ENCODE results near the gene CNTNAP2. TPM values are rescaled to one million over a fixed set of nuclear protein-coding genes. Genes with fewer than 3 reads are reported as not detected.

CNTNAP2 gene
- total RNA-seq, 1 donor from 2014 or later: 0.48 TPM

GRCh38 chr7:148185041-148185440 is 2068.4 kb downstream of the CNTNAP2 start:
- intact Hi-C loops (cut with DNase I): no loop called here

GRCh38 chr7:148187471-148187870 is 2070.9 kb downstream of the CNTNAP2 start:
- intact Hi-C loops (cut with DNase I): no loop called here
- ATAC-seq (ENCODE audit: poor library complexity) (no peak), DNase-seq (no peak)

More at GRCh38 chr7:148185041-148185440, 2068.4 kb downstream of the CNTNAP2 start:
- ATAC-seq (ENCODE audit: poor library complexity) (peak; percentile 86), DNase-seq (no peak)

GRCh38 chr7:148191391-148192065 is 2074.9 kb downstream of the CNTNAP2 start:
- DNase-seq (no peak), ATAC-seq (ENCODE audit: poor library complexity) (no peak)
- intact Hi-C loops (cut with DNase I): no loop called here

- DNase-seq: no peak
- no peak for ATAC-seq (ENCODE audit: poor library complexity)
- intact Hi-C loops (cut with DNase I): no loop called here
Measured at GRCh38 chr7:148192491-148192890, 2075.9 kb downstream of the CNTNAP2 start.

GRCh38 chr7:148201992-148202391 is 2085.4 kb downstream of the CNTNAP2 start:
- intact Hi-C loops (cut with DNase I): no loop called here
- DNase-seq: no peak
- no peak for ATAC-seq (ENCODE audit: poor library complexity)

GRCh38 chr7:148204639-148205304 is 2088.2 kb downstream of the CNTNAP2 start:
- intact Hi-C loops (cut with DNase I): no loop called here
- ATAC-seq (ENCODE audit: poor library complexity) (no peak), DNase-seq (no peak)

- ATAC-seq (ENCODE audit: poor library complexity) (no peak), DNase-seq (no peak)
- intact Hi-C loops (cut with DNase I): no loop called here
Measured at GRCh38 chr7:148209643-148210190, 2093.1 kb downstream of the CNTNAP2 start.

- ATAC-seq (ENCODE audit: poor library complexity) (no peak), DNase-seq (no peak)
- intact Hi-C loops (cut with DNase I): no loop called here
Measured at GRCh38 chr7:148210804-148211325, 2094.3 kb downstream of the CNTNAP2 start.

- intact Hi-C loops (cut with DNase I): no loop called here
- DNase-seq (no peak), ATAC-seq (ENCODE audit: poor library complexity) (peak; percentile 78)
Measured at GRCh38 chr7:148211740-148212151, 2095.1 kb downstream of the CNTNAP2 start.

- intact Hi-C loops (cut with DNase I): no loop called here
- ATAC-seq (ENCODE audit: poor library complexity) (no peak), DNase-seq (no peak)
Measured at GRCh38 chr7:148212731-148213130, 2096.1 kb downstream of the CNTNAP2 start.

- intact Hi-C loops (cut with DNase I): no loop called here
- no peak for ATAC-seq (ENCODE audit: poor library complexity)
- no peak for DNase-seq
Measured at GRCh38 chr7:148214101-148214500, 2097.5 kb downstream of the CNTNAP2 start.

- ATAC-seq (ENCODE audit: poor library complexity) (no peak), DNase-seq (no peak)
- intact Hi-C loops (cut with DNase I): no loop called here
Measured at GRCh38 chr7:148218603-148219002, 2102.0 kb downstream of the CNTNAP2 start.

- intact Hi-C loops (cut with DNase I): no loop called here
- ATAC-seq (ENCODE audit: poor library complexity) (no peak), DNase-seq (no peak)
Measured at GRCh38 chr7:148222721-148223120, 2106.1 kb downstream of the CNTNAP2 start.

GRCh38 chr7:148223160-148223559 is 2106.6 kb downstream of the CNTNAP2 start:
- intact Hi-C loops (cut with DNase I): no loop called here
- ATAC-seq (ENCODE audit: poor library complexity): no peak
- no peak for DNase-seq

- ATAC-seq (ENCODE audit: poor library complexity) (no peak), DNase-seq (no peak)
- intact Hi-C loops (cut with DNase I): no loop called here
Measured at GRCh38 chr7:148223738-148224137, 2107.1 kb downstream of the CNTNAP2 start.

- intact Hi-C loops (cut with DNase I): no loop called here
- no peak for ATAC-seq (ENCODE audit: poor library complexity)
- DNase-seq: no peak
Measured at GRCh38 chr7:148230296-148230695, 2113.7 kb downstream of the CNTNAP2 start.

GRCh38 chr7:148230883-148231282 is 2114.3 kb downstream of the CNTNAP2 start:
- intact Hi-C loops (cut with DNase I): no loop called here
- DNase-seq: no peak
- no peak for ATAC-seq (ENCODE audit: poor library complexity)

GRCh38 chr7:148232784-148233183 is 2116.2 kb downstream of the CNTNAP2 start:
- intact Hi-C loops (cut with DNase I): no loop called here
- DNase-seq: no peak
- ATAC-seq (ENCODE audit: poor library complexity): peak; percentile 99

GRCh38 chr7:148234715-148235114 is 2118.1 kb downstream of the CNTNAP2 start:
- intact Hi-C loops (cut with DNase I): no loop called here
- DNase-seq (no peak), ATAC-seq (ENCODE audit: poor library complexity) (no peak)

GRCh38 chr7:148238761-148239325 is 2122.2 kb downstream of the CNTNAP2 start:
- no peak for DNase-seq
- peak; percentile 76 for ATAC-seq (ENCODE audit: poor library complexity)
- intact Hi-C loops (cut with DNase I): no loop called here

All from Right ventricle myocardium superior (tissue), 1 donor.